DND-41 (cell line): ENCODE measurements around the gene NUP210L.

Source experiments
- ATAC-seq: fragments of 200-7000 bp; cut with Tn5 transposase; 3 replicates; pipeline ENCODE4 v1.9.1; 2021; ENCODE audit warnings: low read depth; ENCODE audit not compliant: insufficient read depth
- DNase-seq: peaks from one replicate; pipeline ENCODE4 v3.0.0-alpha.2; 2020
- H2AFZ ChIP-seq: 2 replicates; pipeline ENCODE4 v1.6.0; 2012; ENCODE audit warnings: low read depth, low read length
- H3K27ac ChIP-seq: 2 replicates; pipeline ENCODE4 v1.5.1; 2012; ENCODE audit warnings: low read length, inconsistent platforms
- H3K27me3 ChIP-seq: fragments of 200-600 bp; sonication (generic); 2 replicates; pipeline ENCODE4 v1.6.0; 2012; ENCODE audit warnings: low read length, mild to moderate bottlenecking, inconsistent platforms; ENCODE audit not compliant: insufficient read depth, poor library complexity
- H3K36me3 ChIP-seq: 2 replicates; pipeline ENCODE4 v1.5.1; 2012; ENCODE audit warnings: low read length, inconsistent platforms; ENCODE audit not compliant: insufficient read depth
- H3K4me1 ChIP-seq: 2 replicates; pipeline ENCODE4 v1.5.1; 2012; ENCODE audit warnings: mild to moderate bottlenecking, low read length; ENCODE audit not compliant: insufficient read depth
- H3K4me2 ChIP-seq: 2 replicates; pipeline ENCODE4 v1.6.0; 2012; ENCODE audit warnings: mild to moderate bottlenecking, moderate library complexity, low read length, inconsistent platforms; ENCODE audit not compliant: insufficient read depth
- H3K4me3 ChIP-seq, 2 experiments: fragments of 200-600 bp in 1 of 2; shearing (Covaris generic) in 1 of 2; 2 replicates each; pipeline ENCODE4 v1.5.1; 2012 to 2016; ENCODE audit warnings: inconsistent platforms in 2 of 2, low read length in 2 of 2, mild to moderate bottlenecking in 2 of 2, low read depth in 1 of 2, moderate library complexity in 1 of 2
- H3K79me2 ChIP-seq: 2 replicates; pipeline ENCODE4 v1.6.0; 2012; ENCODE audit warnings: low read length, inconsistent platforms; ENCODE audit not compliant: insufficient read depth
- H3K9ac ChIP-seq: 2 replicates; pipeline ENCODE4 v1.6.0; 2012; ENCODE audit warnings: low read depth, mild to moderate bottlenecking, inconsistent platforms, low read length, moderate library complexity
- H3K9me3 ChIP-seq: 2 replicates; pipeline ENCODE4 v1.5.1; 2012; ENCODE audit warnings: low read length, moderate library complexity, mild to moderate bottlenecking, inconsistent platforms; ENCODE audit not compliant: insufficient read depth, severe bottlenecking
- H4K20me1 ChIP-seq: 2 replicates; pipeline ENCODE4 v1.6.0; 2012; ENCODE audit warnings: low read length; ENCODE audit not compliant: insufficient read depth
- EZH2 ChIP-seq: IDR thresholded peaks from 3 replicates; pipeline ENCODE4 v1.6.1; 2012; ENCODE audit warnings: borderline replicate concordance, low read depth, mild to moderate bottlenecking, moderate library complexity, low read length, inconsistent platforms; ENCODE audit not compliant: severe bottlenecking
- TF ChIP-seq, protein P1 (sequence below): IDR thresholded peaks from 2 replicates; pipeline ENCODE4 v1.5.1; 2012; ENCODE audit warnings: borderline replicate concordance, low read length, moderate library complexity, mild to moderate bottlenecking; ENCODE audit not compliant: poor library complexity, severe bottlenecking; ENCODE audit errors: extremely low read depth

The NUP210L gene

DNA sequence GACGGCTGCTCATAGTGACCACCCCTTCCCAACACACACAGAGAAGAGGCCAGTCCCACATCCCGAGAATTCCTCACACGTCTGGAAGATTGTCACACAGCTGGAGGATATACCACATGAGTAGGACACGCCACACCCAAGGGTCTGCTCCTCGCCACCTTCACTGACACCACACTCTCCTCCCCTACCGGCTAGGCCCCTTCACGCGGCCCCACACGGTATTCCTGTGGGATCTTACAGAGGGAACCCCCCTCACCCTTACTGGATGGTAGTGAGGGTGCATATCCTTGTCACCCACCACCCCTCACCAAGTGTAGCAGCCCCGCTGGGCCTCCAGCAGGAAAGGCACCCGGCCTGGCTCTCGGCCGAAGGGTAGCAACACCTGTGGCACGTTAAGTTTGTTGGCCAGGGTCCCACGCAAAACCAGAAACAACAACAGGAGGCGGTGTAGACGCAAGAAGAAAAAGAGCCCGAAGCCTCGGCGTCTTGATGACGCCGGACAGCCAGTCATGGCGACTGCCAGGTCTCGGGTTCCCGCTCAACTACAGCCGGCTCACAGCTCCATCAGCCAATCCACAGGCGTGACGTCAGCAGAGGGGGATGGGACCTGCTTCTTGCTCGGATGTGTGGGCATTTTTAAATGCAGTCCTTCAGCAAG, at the start of gene NUP210L:
Gene NUP210L, minus strand, starts transcription at position 540 of the 658 bp plus-strand sequence.
- no peak within 1 kb of the TSS for H3K4me3 ChIP-seq
- H3K4me1 ChIP-seq, result peaks cover 27% of the 10 kb centered on the region
- H3K27ac ChIP-seq, result no peak within 1 kb of the TSS
- no peaks in the 10 kb centered on the region for H3K79me2 ChIP-seq
- H3K27me3 ChIP-seq, result no peaks in the 10 kb centered on the region
- TF ChIP-seq, protein P1, sequence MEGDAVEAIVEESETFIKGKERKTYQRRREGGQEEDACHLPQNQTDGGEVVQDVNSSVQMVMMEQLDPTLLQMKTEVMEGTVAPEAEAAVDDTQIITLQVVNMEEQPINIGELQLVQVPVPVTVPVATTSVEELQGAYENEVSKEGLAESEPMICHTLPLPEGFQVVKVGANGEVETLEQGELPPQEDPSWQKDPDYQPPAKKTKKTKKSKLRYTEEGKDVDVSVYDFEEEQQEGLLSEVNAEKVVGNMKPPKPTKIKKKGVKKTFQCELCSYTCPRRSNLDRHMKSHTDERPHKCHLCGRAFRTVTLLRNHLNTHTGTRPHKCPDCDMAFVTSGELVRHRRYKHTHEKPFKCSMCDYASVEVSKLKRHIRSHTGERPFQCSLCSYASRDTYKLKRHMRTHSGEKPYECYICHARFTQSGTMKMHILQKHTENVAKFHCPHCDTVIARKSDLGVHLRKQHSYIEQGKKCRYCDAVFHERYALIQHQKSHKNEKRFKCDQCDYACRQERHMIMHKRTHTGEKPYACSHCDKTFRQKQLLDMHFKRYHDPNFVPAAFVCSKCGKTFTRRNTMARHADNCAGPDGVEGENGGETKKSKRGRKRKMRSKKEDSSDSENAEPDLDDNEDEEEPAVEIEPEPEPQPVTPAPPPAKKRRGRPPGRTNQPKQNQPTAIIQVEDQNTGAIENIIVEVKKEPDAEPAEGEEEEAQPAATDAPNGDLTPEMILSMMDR, result no peak
- TF ChIP-seq EZH2, result no peak
- DNase-seq (no peak), ATAC-seq (no peak)
- H4K20me1 ChIP-seq, result peaks cover 6% of the 10 kb centered on the region
- H2AFZ ChIP-seq, result no peak within 1 kb of the TSS
- peaks cover 50% of the 10 kb centered on the region for H3K36me3 ChIP-seq
- no peak within 1 kb of the TSS for H3K4me2 ChIP-seq
- no peaks in the 10 kb centered on the region for H3K9me3 ChIP-seq
- no peak within 1 kb of the TSS for H3K9ac ChIP-seq

DNA sequence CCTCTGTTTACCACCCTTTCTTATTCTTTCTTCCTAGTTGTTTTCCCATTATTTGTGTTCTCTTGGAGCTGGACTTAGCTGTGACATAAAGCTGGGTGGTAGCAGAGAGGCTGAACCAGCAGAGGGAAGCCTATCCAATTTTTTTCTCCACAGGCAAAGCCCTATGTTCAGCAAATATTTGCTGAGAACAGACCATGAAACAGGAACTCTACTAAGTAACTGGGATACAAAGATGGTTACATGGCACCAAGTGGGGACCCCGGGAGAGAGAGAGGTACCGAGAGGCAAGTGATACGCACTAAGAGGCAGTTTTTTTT, 44.6 kb upstream of the NUP210L start:
- ATAC-seq (no peak), DNase-seq (no peak)
- peaks cover 4% of the 10 kb centered on the region for H3K27me3 ChIP-seq
- H3K4me3 ChIP-seq, result no peak overlapping the region
- no peak overlapping the region for H3K4me2 ChIP-seq
- H3K9me3 ChIP-seq, result no peaks in the 10 kb centered on the region
- no peaks in the 10 kb centered on the region for H3K36me3 ChIP-seq
- H3K4me1 ChIP-seq, result no peaks in the 10 kb centered on the region
- no peak overlapping the region for H2AFZ ChIP-seq
- TF ChIP-seq, protein P1, result no peak
- no peak for TF ChIP-seq EZH2
- H3K79me2 ChIP-seq, result no peaks in the 10 kb centered on the region
- H4K20me1 ChIP-seq, result no peaks in the 10 kb centered on the region
- H3K27ac ChIP-seq, result no peak overlapping the region
- H3K9ac ChIP-seq, result no peak overlapping the region

DNA sequence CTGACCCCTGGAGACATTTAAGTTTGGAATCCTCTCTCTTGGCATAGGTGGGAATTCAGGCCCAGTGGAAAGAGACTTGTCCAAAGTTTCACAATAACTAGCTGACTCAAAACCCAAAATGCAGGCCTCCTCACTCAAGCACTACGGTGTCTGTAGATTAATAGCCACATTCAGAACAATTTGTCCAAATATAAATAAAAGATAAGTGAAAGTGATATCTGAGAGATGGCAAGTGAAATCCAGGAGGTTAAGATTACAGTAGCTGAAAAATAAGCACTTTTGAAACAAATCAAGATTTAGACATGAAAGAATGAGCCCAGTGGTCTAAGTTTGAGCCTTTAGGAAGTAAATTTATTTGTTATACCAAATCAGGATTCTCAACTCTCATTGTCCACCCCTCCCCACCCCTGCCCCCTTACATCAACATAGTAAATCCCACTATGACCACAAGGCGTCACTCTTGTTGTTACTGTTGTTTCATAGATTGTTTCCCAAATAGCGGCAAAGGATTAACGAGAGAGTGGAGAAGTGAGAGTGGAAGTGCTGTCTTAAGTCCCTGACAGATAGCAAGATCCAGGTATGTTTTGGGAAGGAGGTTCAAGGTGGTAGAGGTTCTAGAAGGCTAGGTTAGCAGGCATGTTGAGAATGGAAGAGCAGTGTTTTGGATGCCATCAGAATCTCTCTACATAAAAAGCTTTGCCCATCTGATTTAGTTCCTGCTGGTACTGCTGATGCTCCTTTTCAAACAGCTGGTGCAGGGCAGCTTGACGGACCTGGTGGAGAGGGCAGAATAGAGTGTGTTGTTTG, 44.1 kb upstream of the NUP210L start:
- Histone ChIP-seq H3K4me3 (no peak overlapping the region), H2AFZ (no peak overlapping the region), H3K27ac (no peak overlapping the region), H4K20me1 (peaks cover 2% of the 10 kb centered on the region; the same call in 1 of the 2 replicates), H3K36me3 (no peaks in the 10 kb centered on the region), H3K4me1 (no peaks in the 10 kb centered on the region), H3K9me3 (no peaks in the 10 kb centered on the region), H3K9ac (no peak overlapping the region), H3K4me2 (no peak overlapping the region), H3K27me3 (peaks cover 10% of the 10 kb centered on the region), H3K79me2 (no peaks in the 10 kb centered on the region)
- TF ChIP-seq, protein P1, result peak; percentile 54
- TF ChIP-seq EZH2, result no peak
- DNase-seq (peak; percentile 43), ATAC-seq (peak; percentile 72)
